ENCODE measurements around the gene SCN11A.

DNA sequence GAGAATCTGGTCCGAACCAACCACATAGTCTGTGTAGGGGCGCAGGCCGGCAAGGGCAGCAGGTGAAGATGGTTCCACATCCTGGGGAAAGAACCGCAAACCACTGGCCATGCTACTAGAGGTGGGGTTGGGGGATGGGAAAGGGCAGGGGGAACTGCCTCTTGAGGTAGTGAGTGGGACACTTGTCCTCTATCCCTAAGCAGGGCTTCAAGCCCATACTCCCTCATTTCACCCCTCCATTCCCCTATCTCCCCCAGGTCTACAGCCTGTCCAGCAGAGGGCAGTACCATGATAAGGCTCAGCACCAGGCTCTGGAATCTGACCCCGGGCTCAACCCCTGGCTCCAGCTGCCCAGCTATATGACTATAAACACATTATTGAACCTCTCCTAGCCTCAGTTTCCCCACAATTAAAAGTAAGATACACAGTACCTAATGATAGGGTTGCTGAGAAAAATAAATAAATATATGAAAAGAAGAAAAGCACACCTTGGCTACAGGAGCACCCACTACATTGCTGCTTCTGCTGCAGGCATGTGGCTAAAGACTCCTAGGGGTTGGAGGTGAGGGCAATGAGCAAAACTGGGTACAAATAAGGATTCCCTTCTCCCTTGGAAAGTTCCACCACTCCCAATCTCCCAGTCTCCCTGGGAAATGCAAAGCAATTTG lies 49.4 kb upstream of the SCN11A start:
- TF ChIP-seq, protein P1, sequence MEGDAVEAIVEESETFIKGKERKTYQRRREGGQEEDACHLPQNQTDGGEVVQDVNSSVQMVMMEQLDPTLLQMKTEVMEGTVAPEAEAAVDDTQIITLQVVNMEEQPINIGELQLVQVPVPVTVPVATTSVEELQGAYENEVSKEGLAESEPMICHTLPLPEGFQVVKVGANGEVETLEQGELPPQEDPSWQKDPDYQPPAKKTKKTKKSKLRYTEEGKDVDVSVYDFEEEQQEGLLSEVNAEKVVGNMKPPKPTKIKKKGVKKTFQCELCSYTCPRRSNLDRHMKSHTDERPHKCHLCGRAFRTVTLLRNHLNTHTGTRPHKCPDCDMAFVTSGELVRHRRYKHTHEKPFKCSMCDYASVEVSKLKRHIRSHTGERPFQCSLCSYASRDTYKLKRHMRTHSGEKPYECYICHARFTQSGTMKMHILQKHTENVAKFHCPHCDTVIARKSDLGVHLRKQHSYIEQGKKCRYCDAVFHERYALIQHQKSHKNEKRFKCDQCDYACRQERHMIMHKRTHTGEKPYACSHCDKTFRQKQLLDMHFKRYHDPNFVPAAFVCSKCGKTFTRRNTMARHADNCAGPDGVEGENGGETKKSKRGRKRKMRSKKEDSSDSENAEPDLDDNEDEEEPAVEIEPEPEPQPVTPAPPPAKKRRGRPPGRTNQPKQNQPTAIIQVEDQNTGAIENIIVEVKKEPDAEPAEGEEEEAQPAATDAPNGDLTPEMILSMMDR (IDR thresholded peaks at IDR 0.05 in 4 of 5, conservative IDR thresholded peaks at IDR 0.05 in 1 of 5): peak; percentile 56 to 69 (median 68)
- no peak for TF ChIP-seq POLR2A (IDR thresholded peaks at IDR 0.05)
